ENCODE results near the gene TAF6.

TAF6 gene

DNA sequence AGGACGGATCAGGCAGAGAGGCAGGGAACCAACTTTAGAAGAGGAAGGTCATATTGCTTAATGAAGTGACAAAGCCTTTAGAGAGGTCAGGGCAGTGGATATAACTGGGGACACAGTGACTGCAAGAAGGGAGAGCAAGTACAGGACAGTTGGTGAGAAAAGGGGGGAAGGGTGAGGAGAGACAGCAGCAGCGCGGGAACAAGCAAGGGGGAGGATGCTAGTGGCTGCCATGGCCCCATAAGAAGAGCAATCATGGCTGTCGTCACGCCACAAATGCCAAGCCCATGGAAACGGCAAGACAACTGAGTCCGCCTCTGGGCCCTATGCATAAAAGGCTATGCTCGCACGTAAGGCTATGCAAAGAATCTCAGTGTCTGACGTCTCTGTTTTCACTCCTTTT, 46.7 kb downstream of the TAF6 start:
- no peak for TF ChIP-seq ZFX (IDR thresholded peaks at IDR 0.05)
- TF ChIP-seq, protein P1, sequence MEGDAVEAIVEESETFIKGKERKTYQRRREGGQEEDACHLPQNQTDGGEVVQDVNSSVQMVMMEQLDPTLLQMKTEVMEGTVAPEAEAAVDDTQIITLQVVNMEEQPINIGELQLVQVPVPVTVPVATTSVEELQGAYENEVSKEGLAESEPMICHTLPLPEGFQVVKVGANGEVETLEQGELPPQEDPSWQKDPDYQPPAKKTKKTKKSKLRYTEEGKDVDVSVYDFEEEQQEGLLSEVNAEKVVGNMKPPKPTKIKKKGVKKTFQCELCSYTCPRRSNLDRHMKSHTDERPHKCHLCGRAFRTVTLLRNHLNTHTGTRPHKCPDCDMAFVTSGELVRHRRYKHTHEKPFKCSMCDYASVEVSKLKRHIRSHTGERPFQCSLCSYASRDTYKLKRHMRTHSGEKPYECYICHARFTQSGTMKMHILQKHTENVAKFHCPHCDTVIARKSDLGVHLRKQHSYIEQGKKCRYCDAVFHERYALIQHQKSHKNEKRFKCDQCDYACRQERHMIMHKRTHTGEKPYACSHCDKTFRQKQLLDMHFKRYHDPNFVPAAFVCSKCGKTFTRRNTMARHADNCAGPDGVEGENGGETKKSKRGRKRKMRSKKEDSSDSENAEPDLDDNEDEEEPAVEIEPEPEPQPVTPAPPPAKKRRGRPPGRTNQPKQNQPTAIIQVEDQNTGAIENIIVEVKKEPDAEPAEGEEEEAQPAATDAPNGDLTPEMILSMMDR (conservative IDR thresholded peaks at IDR 0.05): no peak
- H3K27ac ChIP-seq: no peak overlapping the region

DNA sequence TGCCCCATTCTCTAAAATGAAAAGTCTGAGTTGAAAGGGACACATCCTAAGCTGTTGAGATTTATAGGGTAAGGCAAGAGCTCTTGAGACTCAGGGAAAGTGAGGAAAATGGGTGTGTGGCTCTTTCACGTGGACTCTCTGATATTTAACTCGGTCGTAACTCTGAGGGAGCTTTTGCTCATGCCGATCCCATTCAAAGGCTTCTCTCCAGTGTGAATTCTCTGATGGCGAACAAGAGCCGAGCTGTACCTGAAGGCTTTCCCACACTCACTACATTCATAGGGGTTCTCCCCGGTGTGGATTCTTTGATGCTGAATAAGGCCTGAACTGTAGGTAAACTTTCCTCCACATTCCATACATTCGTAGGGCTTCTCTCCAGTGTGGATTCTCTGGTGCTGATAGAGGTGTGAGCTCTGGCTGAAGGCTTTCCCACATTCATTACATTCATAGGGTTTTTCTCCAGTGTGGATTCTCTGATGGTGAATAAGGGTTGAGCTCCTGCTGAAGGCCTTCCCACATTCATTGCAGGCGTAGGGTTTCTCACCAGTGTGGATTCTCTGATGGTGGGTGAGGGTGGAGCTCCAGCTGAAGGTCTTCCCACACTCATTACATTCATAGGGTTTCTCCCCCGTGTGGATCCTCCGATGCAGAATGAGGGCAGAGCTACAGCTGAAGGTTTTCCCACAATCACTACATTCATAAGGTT, 48.0 kb downstream of the TAF6 start:
- H3K27ac ChIP-seq: no peak overlapping the region
- TF ChIP-seq, protein P1 (conservative IDR thresholded peaks at IDR 0.05): no peak
- TF ChIP-seq ZFX (IDR thresholded peaks at IDR 0.05): no peak

DNA sequence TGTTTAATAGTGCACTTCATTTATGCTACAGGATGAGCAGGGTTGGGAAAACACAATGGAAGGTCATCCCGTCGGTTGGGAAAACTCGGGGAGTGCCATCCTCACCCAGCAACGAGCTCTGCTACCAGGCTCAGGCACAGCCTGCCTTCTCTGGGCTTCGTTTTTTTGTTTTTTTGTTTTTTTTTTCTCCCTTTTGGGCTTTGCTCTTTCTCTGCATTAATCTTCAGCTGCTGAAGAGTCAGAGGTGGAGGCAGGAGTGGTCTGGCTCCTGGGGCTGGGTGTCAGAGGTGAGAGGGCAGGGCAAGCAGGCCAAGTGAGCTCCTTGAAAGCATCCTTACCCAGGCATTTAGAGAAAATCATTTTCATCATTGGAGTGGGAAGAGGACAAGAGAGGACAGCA, 49.2 kb downstream of the TAF6 start:
- TF ChIP-seq, protein P1 (conservative IDR thresholded peaks at IDR 0.05): no peak
- TF ChIP-seq ZFX (IDR thresholded peaks at IDR 0.05): no peak
- no peak overlapping the region for H3K27ac ChIP-seq

DNA sequence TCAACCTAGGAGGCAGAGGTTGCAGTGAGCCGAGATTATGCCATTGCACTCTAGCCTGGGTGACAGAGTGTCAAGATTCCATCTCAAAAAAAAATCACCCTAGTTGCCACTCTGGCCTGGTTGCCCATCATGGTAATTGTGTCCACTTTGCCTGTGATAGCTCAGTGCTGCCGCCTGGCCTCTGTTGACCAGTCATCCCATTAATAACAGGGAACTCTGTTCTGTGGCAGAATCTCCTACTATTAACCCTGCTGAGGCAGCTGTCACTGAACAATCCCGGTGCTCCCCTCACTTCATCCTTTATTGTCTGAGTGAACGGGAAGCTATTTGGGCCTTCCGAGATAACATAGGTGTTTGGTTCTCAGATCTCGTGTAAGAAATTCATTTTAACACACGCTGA, 52.2 kb downstream of the TAF6 start:
- TF ChIP-seq, protein P1 (conservative IDR thresholded peaks at IDR 0.05): no peak
- peak; percentile 30; the same call in 1 of the 2 replicates for TF ChIP-seq ZFX (IDR thresholded peaks at IDR 0.05)
- no peak overlapping the region for H3K27ac ChIP-seq

DNA sequence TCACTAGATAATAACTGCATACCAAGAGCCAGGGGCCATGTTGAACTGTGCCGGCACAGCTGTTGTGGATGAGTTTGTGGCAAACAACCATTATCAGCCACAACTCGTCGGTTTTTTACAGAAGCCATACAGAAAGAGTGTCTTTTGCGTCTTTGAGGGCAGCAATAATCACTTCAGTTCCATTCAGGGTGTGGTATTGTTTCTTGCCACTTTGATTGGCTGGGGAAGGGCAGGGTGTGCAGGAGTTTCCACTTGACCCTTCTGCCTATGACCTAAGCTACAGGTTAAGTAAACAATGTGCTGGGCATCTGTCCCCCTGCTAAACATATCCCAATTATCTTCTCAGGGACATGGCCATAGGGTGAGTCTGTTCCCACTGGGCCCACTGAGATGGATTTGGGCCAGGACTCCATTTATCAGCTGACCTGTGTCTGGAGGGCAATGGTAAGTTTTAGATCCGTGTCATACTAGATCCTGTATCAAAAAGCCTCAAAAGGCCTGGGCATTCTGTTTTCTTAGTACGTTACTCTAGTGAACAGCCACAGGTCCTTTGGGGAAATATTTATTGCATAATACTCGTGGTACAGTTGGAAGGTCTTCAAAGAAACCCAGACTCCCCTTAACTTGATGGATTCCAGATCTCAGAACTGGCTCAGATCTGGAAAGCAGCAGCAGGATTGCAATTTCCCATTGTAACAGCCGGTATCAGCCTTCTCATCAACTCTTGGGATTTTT, 53.5 kb downstream of the TAF6 start:
- TF ChIP-seq, protein P1 (conservative IDR thresholded peaks at IDR 0.05): no peak

DNA sequence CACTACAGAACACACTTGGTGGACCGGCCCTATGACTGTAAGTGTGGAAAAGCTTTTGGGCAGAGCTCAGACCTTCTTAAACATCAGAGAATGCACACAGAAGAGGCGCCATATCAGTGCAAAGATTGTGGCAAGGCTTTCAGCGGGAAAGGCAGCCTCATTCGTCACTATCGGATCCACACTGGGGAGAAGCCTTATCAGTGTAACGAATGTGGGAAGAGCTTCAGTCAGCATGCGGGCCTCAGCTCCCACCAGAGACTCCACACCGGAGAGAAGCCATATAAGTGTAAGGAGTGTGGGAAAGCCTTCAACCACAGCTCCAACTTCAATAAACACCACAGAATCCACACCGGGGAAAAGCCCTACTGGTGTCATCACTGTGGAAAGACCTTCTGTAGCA, 55.0 kb downstream of the TAF6 start:
- TF ChIP-seq, protein P1 (conservative IDR thresholded peaks at IDR 0.05): no peak
- TF ChIP-seq ZFX (IDR thresholded peaks at IDR 0.05): 0 out of 2 replicates have a peak, but pooled peaks have one; percentile 19
- no peak overlapping the region for H3K27ac ChIP-seq

More for the DNA sequence above, 53.5 kb downstream of the TAF6 start:
- no peak overlapping the region; the same call in 1 of the 2 replicates for H3K27ac ChIP-seq

DNA sequence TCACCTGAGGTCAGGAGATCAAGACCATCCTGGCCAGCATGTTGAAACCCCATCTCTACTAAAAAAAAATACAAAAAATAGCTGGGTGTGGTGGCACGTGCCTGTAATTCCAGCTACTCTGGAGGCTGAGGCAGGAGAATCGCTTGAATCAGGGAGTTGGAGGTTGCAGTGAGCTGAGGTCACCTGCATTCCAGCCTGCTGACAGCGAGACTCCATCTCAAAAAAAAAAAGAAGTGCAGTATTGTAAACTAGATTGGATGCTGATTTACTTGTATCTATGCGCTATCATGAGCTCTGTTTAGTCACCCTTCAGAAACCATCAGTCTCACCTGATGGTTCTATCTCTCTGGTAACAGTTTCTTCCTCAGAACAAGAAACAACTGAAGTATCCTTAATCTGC, 55.8 kb downstream of the TAF6 start:
- no peak overlapping the region for H3K27ac ChIP-seq
- TF ChIP-seq, protein P1 (conservative IDR thresholded peaks at IDR 0.05): no peak
- no peak for TF ChIP-seq ZFX (IDR thresholded peaks at IDR 0.05)

Data from C4-2B (cell line).